A673 (cell line): ENCODE results near the gene EEF2KMT.

ENCODE experiments used
- EZH2 ChIP-seq: fragments of 200-600 bp; sonication (generic); IDR thresholded peaks from 2 replicates; pipeline ENCODE4 v1.6.1; 2017; ENCODE audit warnings: borderline replicate concordance, low read depth, mild to moderate bottlenecking, mixed read lengths, antibody characterized with exemption, low read length; ENCODE audit not compliant: poor library complexity, severe bottlenecking
- TF ChIP-seq, protein P1 (sequence below): fragments of 300-800, 200-600 bp; sonication (generic); conservative IDR thresholded peaks from 2 replicates; pipeline ENCODE4 v1.5.1; 2017; ENCODE audit warnings: low read depth, mild to moderate bottlenecking, antibody characterized with exemption, low read length, moderate library complexity, mixed read lengths

DNA sequence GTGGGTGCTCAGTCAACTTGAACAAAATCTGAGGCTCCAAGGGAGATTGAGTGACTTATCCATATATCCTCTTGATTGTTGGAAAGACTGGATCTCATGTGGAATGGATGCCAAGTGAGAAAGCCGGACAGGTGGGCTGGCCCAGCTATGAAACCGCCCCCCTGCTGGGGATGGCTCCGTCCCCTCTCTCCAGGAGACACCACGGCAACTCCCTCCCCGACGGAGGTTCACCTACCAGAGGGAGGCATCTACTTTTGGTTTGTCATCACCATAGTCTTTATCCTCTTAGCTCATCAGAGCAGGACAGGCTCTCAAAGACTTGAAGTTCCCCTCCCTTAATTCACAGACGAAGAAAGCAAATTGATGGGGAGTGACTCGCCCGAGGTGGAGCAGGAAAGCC is 27.7 kb downstream of the EEF2KMT start:
- TF ChIP-seq, protein P1, sequence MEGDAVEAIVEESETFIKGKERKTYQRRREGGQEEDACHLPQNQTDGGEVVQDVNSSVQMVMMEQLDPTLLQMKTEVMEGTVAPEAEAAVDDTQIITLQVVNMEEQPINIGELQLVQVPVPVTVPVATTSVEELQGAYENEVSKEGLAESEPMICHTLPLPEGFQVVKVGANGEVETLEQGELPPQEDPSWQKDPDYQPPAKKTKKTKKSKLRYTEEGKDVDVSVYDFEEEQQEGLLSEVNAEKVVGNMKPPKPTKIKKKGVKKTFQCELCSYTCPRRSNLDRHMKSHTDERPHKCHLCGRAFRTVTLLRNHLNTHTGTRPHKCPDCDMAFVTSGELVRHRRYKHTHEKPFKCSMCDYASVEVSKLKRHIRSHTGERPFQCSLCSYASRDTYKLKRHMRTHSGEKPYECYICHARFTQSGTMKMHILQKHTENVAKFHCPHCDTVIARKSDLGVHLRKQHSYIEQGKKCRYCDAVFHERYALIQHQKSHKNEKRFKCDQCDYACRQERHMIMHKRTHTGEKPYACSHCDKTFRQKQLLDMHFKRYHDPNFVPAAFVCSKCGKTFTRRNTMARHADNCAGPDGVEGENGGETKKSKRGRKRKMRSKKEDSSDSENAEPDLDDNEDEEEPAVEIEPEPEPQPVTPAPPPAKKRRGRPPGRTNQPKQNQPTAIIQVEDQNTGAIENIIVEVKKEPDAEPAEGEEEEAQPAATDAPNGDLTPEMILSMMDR: no peak
- no peak for TF ChIP-seq EZH2
